ENCODE measurements around the gene CNOT9. TPM values are rescaled to one million over a fixed set of nuclear protein-coding genes. Genes with fewer than 3 reads are reported as not detected.

Gene CNOT9
- total RNA-seq, 1 donor from 2014 or later, result 30.9 TPM

GRCh38 chr2:218623366-218623705 lies 54.7 kb downstream of the CNOT9 start:
- intact Hi-C loops (cut with DNase I), result no loop called here
- Histone ChIP-seq H3K4me1 (no peaks in the 10 kb centered on the region), H3K36me3 (no peaks in the 10 kb centered on the region), H3K27ac (no peak overlapping the region), H3K4me3 (no peak overlapping the region), H3K9me3 (no peaks in the 10 kb centered on the region), H3K27me3 (no peaks in the 10 kb centered on the region)
- DNase-seq (no peak), ATAC-seq (no peak)
- no peak for TF ChIP-seq CTCF (IDR thresholded peaks at IDR 0.05)

GRCh38 chr2:218626369-218626768 lies 57.7 kb downstream of the CNOT9 start:
- H3K4me3 ChIP-seq, result no peak overlapping the region
- ATAC-seq (no peak), DNase-seq (no peak)
- TF ChIP-seq CTCF (IDR thresholded peaks at IDR 0.05), result no peak
- intact Hi-C loops (cut with DNase I), result no loop called here
- H3K4me1 ChIP-seq, result no peaks in the 10 kb centered on the region
- H3K27me3 ChIP-seq, result no peaks in the 10 kb centered on the region
- no peak overlapping the region for H3K27ac ChIP-seq
- H3K36me3 ChIP-seq, result no peaks in the 10 kb centered on the region
- no peaks in the 10 kb centered on the region for H3K9me3 ChIP-seq

GRCh38 chr2:218627939-218628338 lies 59.3 kb downstream of the CNOT9 start:
- TF ChIP-seq CTCF (IDR thresholded peaks at IDR 0.05), result no peak
- no peaks in the 10 kb centered on the region for H3K27me3 ChIP-seq
- intact Hi-C loops (cut with DNase I), result no loop called here
- ATAC-seq (no peak), DNase-seq (no peak)
- no peak overlapping the region for H3K27ac ChIP-seq
- H3K4me1 ChIP-seq, result no peaks in the 10 kb centered on the region
- H3K4me3 ChIP-seq, result no peak overlapping the region
- no peaks in the 10 kb centered on the region for H3K36me3 ChIP-seq
- H3K9me3 ChIP-seq, result no peaks in the 10 kb centered on the region

- intact Hi-C loops (cut with DNase I), result no loop called here
- no peaks in the 10 kb centered on the region for H3K9me3 ChIP-seq
- no peak overlapping the region for H3K27ac ChIP-seq
- H3K4me1 ChIP-seq, result no peaks in the 10 kb centered on the region
- DNase-seq (no peak), ATAC-seq (no peak)
- H3K4me3 ChIP-seq, result no peak overlapping the region
- no peaks in the 10 kb centered on the region for H3K27me3 ChIP-seq
- TF ChIP-seq CTCF (IDR thresholded peaks at IDR 0.05), result no peak
- peaks cover 33% of the 10 kb centered on the region for H3K36me3 ChIP-seq
Observed at GRCh38 chr2:218631837-218632236, 63.2 kb downstream of the CNOT9 start.

GRCh38 chr2:218635719-218636118 lies 67.1 kb downstream of the CNOT9 start:
- DNase-seq, result no peak

More at GRCh38 chr2:218635719-218636118, 67.1 kb downstream of the CNOT9 start:
- Histone ChIP-seq H3K27me3 (no peaks in the 10 kb centered on the region), H3K4me3 (no peak overlapping the region), H3K27ac (no peak overlapping the region), H3K9me3 (no peaks in the 10 kb centered on the region), H3K4me1 (no peaks in the 10 kb centered on the region), H3K36me3 (peaks cover 70% of the 10 kb centered on the region)
- no peak for TF ChIP-seq CTCF (IDR thresholded peaks at IDR 0.05)
- no peak for ATAC-seq
- intact Hi-C loops (cut with DNase I), result no loop called here
